Vagina (tissue), 2 donors: ENCODE results near the gene CYSRT1.
A peak's percentile ranks its signal among the peaks of the same experiment; 100 is the strongest.

Source experiments
- CTCF ChIP-seq, 3 experiments: fragments of 450-650 bp in 2 of 3; fragments of 200-600 bp in 1 of 3; sonication (generic) in 1 of 3; IDR thresholded peaks; one replicate each; pipeline ENCODE4 v1.5.1; 2017 to 2019; ENCODE audit warnings: antibody characterized with exemption in 3 of 3, mild to moderate bottlenecking in 2 of 3, moderate library complexity in 2 of 3
- POLR2A ChIP-seq, 2 donors: fragments of 450-650 bp; IDR thresholded peaks; one replicate each; pipeline ENCODE4 v1.6.1; 2017; ENCODE audit warnings: antibody characterized with exemption in 2 of 2, mild to moderate bottlenecking in 2 of 2, moderate library complexity in 2 of 2
- POLR2AphosphoS5 ChIP-seq, 2 donors: sonication (generic); formaldehyde crosslinking; IDR thresholded peaks; one replicate each; pipeline ENCODE4 v1.9.0; 2017; ENCODE audit warnings: antibody characterized with exemption in 2 of 2, mild to moderate bottlenecking in 2 of 2, low read depth in 1 of 2; ENCODE audit not compliant: insufficient read depth in 1 of 2

GRCh38 chr9:137269231-137269772 is 44.3 kb downstream of the CYSRT1 start:
- TF ChIP-seq CTCF (IDR thresholded peaks at IDR 0.05) = no peak
- TF ChIP-seq POLR2AphosphoS5 (IDR thresholded peaks at IDR 0.05; ENCODE audit: insufficient read depth in 1 of 2, low read depth in 1 of 2) = peak; percentile 49 to 63
- no peak for TF ChIP-seq POLR2A (IDR thresholded peaks at IDR 0.05)
